Activated CD8-positive, alpha-beta memory T cell treated with anti-CD3 and anti-CD28 coated beads for 24 hours (primary cell): ENCODE data around the gene PACSIN1.

Experiments used
- DNase-seq: peaks from one replicate; pipeline ENCODE4 v3.0.0-alpha.2; 2020

Gene PACSIN1

GRCh38 chr6:34549026-34549803 lies 83.3 kb downstream of the PACSIN1 start:
- DNase-seq = no peak

- no peak for DNase-seq
Measured at GRCh38 chr6:34549804-34550202, 83.9 kb downstream of the PACSIN1 start.

- no peak for DNase-seq
Measured at GRCh38 chr6:34551720-34552119, 85.8 kb downstream of the PACSIN1 start.

- no peak for DNase-seq
Measured at GRCh38 chr6:34552620-34553019, 86.7 kb downstream of the PACSIN1 start.

GRCh38 chr6:34553146-34553545 lies 87.3 kb downstream of the PACSIN1 start:
- no peak for DNase-seq

- no peak for DNase-seq
Measured at GRCh38 chr6:34553750-34554149, 87.9 kb downstream of the PACSIN1 start.

GRCh38 chr6:34554291-34555006 lies 88.6 kb downstream of the PACSIN1 start:
- DNase-seq = no peak

- no peak for DNase-seq
Measured at GRCh38 chr6:34555007-34555322, 89.1 kb downstream of the PACSIN1 start.

GRCh38 chr6:34555328-34555727 lies 89.5 kb downstream of the PACSIN1 start:
- DNase-seq = no peak

GRCh38 chr6:34556031-34556471 lies 90.2 kb downstream of the PACSIN1 start, which contains the start of gene SPDEF:
SPDEF (minus strand) TSS chr6:34556329; CDS start chr6:34544455, 11,874 bp downstream.
- DNase-seq = no peak

GRCh38 chr6:34556493-34556892 lies 90.6 kb downstream of the PACSIN1 start:
- DNase-seq = no peak

- DNase-seq = no peak
Measured at GRCh38 chr6:34557228-34557627, 91.4 kb downstream of the PACSIN1 start.

- DNase-seq = no peak
Measured at GRCh38 chr6:34558172-34558714, 92.4 kb downstream of the PACSIN1 start.

GRCh38 chr6:34559651-34560365 lies 93.9 kb downstream of the PACSIN1 start:
- no peak for DNase-seq

GRCh38 chr6:34560366-34561226 lies 94.7 kb downstream of the PACSIN1 start:
- DNase-seq = no peak

- no peak for DNase-seq
Measured at GRCh38 chr6:34561227-34561530, 95.3 kb downstream of the PACSIN1 start.

GRCh38 chr6:34562350-34562749 lies 96.5 kb downstream of the PACSIN1 start:
- DNase-seq = no peak

- DNase-seq = no peak
Measured at GRCh38 chr6:34562861-34563512, 97.1 kb downstream of the PACSIN1 start.

- DNase-seq = no peak
Measured at GRCh38 chr6:34563513-34563870, 97.6 kb downstream of the PACSIN1 start.

GRCh38 chr6:34564181-34564580 lies 98.3 kb downstream of the PACSIN1 start:
- no peak for DNase-seq

- DNase-seq = no peak
Measured at GRCh38 chr6:34565722-34566137, 99.9 kb downstream of the PACSIN1 start.
